HepG2 (cell line): ENCODE data around the gene ZFAND3. TPM values are rescaled to one million over a fixed set of nuclear protein-coding genes. Genes with fewer than 3 reads are reported as not detected.
A peak's percentile ranks its signal among the peaks of the same experiment; 100 is the strongest.

Experiments used
- ADNP ChIP-seq: sonication (generic); formaldehyde crosslinking; IDR thresholded peaks from 2 replicates; pipeline ENCODE4 v1.4.0; 2020; ENCODE audit warnings: missing genetic modification reagents
- BRCA1 ChIP-seq: sonication (generic); formaldehyde crosslinking; IDR thresholded peaks from 2 replicates; pipeline ENCODE4 v1.4.0; 2020; ENCODE audit warnings: missing genetic modification reagents
- FOXM1 ChIP-seq: sonication (generic); formaldehyde crosslinking; IDR thresholded peaks from 2 replicates; pipeline ENCODE4 v1.5.0; 2020; ENCODE audit warnings: missing genetic modification reagents
- NR2F6 ChIP-seq, 2 experiments: IDR thresholded peaks; 2 replicates each; pipeline ENCODE4 v1.6.1; 2016; ENCODE audit warnings: antibody characterized with exemption in 1 of 2, mild to moderate bottlenecking in 1 of 2
- RFX3 ChIP-seq: IDR thresholded peaks from 2 replicates; pipeline ENCODE4 v1.6.1; 2016; ENCODE audit warnings: missing biosample characterization, missing genetic modification reagents
- SCMH1 ChIP-seq: sonication (generic); formaldehyde crosslinking; IDR thresholded peaks from 2 replicates; pipeline ENCODE4 v1.9.0; 2021; ENCODE audit warnings: missing genetic modification reagents, mild to moderate bottlenecking, borderline replicate concordance
- SMARCE1 ChIP-seq: fragments of 450-650 bp; IDR thresholded peaks from 2 replicates; pipeline ENCODE4 v1.6.1; 2017; ENCODE audit warnings: borderline replicate concordance
- TERF1 ChIP-seq: sonication (generic); formaldehyde crosslinking; IDR thresholded peaks from 2 replicates; pipeline ENCODE4 v1.8.0; 2022; ENCODE audit warnings: mild to moderate bottlenecking, missing genetic modification reagents, moderate library complexity
- TFDP2 ChIP-seq: sonication (generic); formaldehyde crosslinking; IDR thresholded peaks from 2 replicates; pipeline ENCODE4 v1.4.0; 2020; ENCODE audit warnings: missing genetic modification reagents
- TGIF2 ChIP-seq: IDR thresholded peaks from 2 replicates; pipeline ENCODE4 v1.6.1; 2016; ENCODE audit warnings: control low read depth, missing compliant biosample characterization
- TMF1 ChIP-seq: sonication (generic); formaldehyde crosslinking; IDR thresholded peaks from 2 replicates; pipeline ENCODE4 v1.8.1; 2022; ENCODE audit warnings: low read depth, missing genetic modification reagents
- ZNF292 ChIP-seq: sonication (generic); formaldehyde crosslinking; IDR thresholded peaks from 2 replicates; pipeline ENCODE4 v1.8.1; 2022; ENCODE audit warnings: mild to moderate bottlenecking, low read depth, missing genetic modification reagents, borderline replicate concordance
- ZNF407 ChIP-seq: sonication (generic); formaldehyde crosslinking; IDR thresholded peaks from one replicate; pipeline ENCODE4 v1.5.1; 2020; ENCODE audit warnings: mild to moderate bottlenecking, missing genetic modification reagents; ENCODE audit errors: not compliant biosample characterization
- ZNF512B ChIP-seq: sonication (generic); formaldehyde crosslinking; IDR thresholded peaks from 2 replicates; pipeline ENCODE4 v1.5.1; 2020; ENCODE audit warnings: missing genetic modification reagents, mild to moderate bottlenecking, borderline replicate concordance
- ZNF772 ChIP-seq: sonication (generic); formaldehyde crosslinking; IDR thresholded peaks from 2 replicates; pipeline ENCODE4 v1.5.0; 2020; ENCODE audit warnings: mild to moderate bottlenecking, missing genetic modification reagents
- ZNF839 ChIP-seq: sonication (generic); formaldehyde crosslinking; IDR thresholded peaks from 2 replicates; pipeline ENCODE4 v1.4.0; 2020; ENCODE audit warnings: missing genetic modification reagents, mild to moderate bottlenecking, borderline replicate concordance
- polyA plus RNA-seq, 8 experiments: library from polyadenylated mRNA; depleted of rRNA in 3 of 8; stranded (reverse) in 7 of 8; unstranded in 1 of 8; fragments of >200 nt; fragmentation: Illumina TruSeq in 4 of 8; extraction: Trizol in 4 of 8; gene quantifications; 2 replicates each; pipeline versions ENCODE4 v1.2.1 to v1.2.3, GENCODE V29; 2011 to 2016; ENCODE audit warnings: low read depth in 4 of 8, missing spikeins in 1 of 8, mixed read lengths in 1 of 8; ENCODE audit not compliant: insufficient read depth in 1 of 8
- total RNA-seq, 5 experiments: library from RNA; depleted of rRNA; stranded (reverse); fragments of >200 nt; fragmentation: Illumina TruSeq; extraction: Trizol; gene quantifications; 2 replicates each; pipeline ENCODE4 v1.2.3, GENCODE V29; 2016; ENCODE audit warnings: low read depth in 1 of 5

The ZFAND3 gene
- total and polyA plus RNA-seq, 2 of the 13 experiments (the other 11 are each of a cell fraction or from before 2014, with no cell fraction given), result 16.4 to 17.1 TPM

GRCh38 chr6:37819177-37819801, at the start of gene ZFAND3 (continued):
- peak; percentile 68; the same call in 1 of the 2 replicates for TF ChIP-seq TFDP2
- no peak for TF ChIP-seq ADNP
- TF ChIP-seq ZNF292 (CRISPR knock-in tag), result peak; percentile 58; the same call in 1 of the 2 replicates
- TF ChIP-seq ZNF772 (CRISPR knock-in tag), result peak; percentile 68; the same call in 1 of the 2 replicates
- no peak for TF ChIP-seq ZNF839 (CRISPR knock-in tag)
- no peak for TF ChIP-seq NR2F6 (IDR thresholded peaks at IDR 0.05)
- no peak for TF ChIP-seq NR2F6 (CRISPR knock-in tag; IDR thresholded peaks at IDR 0.05)
- TF ChIP-seq FOXM1 (CRISPR knock-in tag), result no peak
- no peak for TF ChIP-seq ZNF512B
- TF ChIP-seq TERF1 (CRISPR knock-in tag), result no peak
- TF ChIP-seq TGIF2 (CRISPR knock-in tag), result no peak; the same call in 1 of the 2 replicates
- TF ChIP-seq BRCA1 (CRISPR knock-in tag), result no peak
- TF ChIP-seq SMARCE1, result no peak
- no peak for TF ChIP-seq SCMH1
- no peak for TF ChIP-seq ZNF407 (CRISPR knock-in tag)
- no peak for TF ChIP-seq TMF1
- TF ChIP-seq RFX3 (CRISPR knock-in tag), result no peak
